ENCODE results near the gene DTX2. TPM values are rescaled to one million over a fixed set of nuclear protein-coding genes. Genes with fewer than 3 reads are reported as not detected.
"Not testable (repeated sequence)": the region's sequence is repeated elsewhere in the genome, so short reads cannot be mapped to it uniquely, and the experiment has no call there.

DTX2 gene
- total RNA-seq, 1 experiment from 2014 or later = 51.7 TPM

- no peaks in the 10 kb centered on the region for H3K9me3 Mint-ChIP-seq (ENCODE audit: low read depth, unreplicated experiment)
- peaks cover 33% of the 10 kb centered on the region for H3K36me3 Mint-ChIP-seq (ENCODE audit: insufficient read depth, unreplicated experiment)
- intact Hi-C loops (cut with micrococcal nuclease; ENCODE audit: unreplicated experiment) = no loop called here
- CTCF ChIA-PET = no interaction called here
- H3K4me3 Mint-ChIP-seq (ENCODE audit: low read depth, unreplicated experiment) = no peak overlapping the region
- H3K4me1 Mint-ChIP-seq (ENCODE audit: low read depth, unreplicated experiment) = peaks cover 6% of the 10 kb centered on the region
- no peaks in the 10 kb centered on the region for H3K27me3 Mint-ChIP-seq (ENCODE audit: unreplicated experiment)
- no peak for DNase-seq
- no TSS peak for BruUV-seq (replicated peaks)
- no peak for TF ChIP-seq CTCF (IDR thresholded peaks at IDR 0.05; ENCODE audit: unreplicated experiment)
- no peak overlapping the region for H3K27ac Mint-ChIP-seq (ENCODE audit: unreplicated experiment)
Measured at GRCh38 chr7:76505168-76506080, 43.9 kb downstream of the DTX2 start.

- Mint-ChIP-seq H3K4me1 (ENCODE audit: low read depth, unreplicated experiment) (peaks cover 6% of the 10 kb centered on the region), H3K4me3 (ENCODE audit: low read depth, unreplicated experiment) (no peak overlapping the region), H3K27me3 (ENCODE audit: unreplicated experiment) (no peaks in the 10 kb centered on the region), H3K27ac (ENCODE audit: unreplicated experiment) (no peak overlapping the region), H3K36me3 (ENCODE audit: insufficient read depth, unreplicated experiment) (peaks cover 33% of the 10 kb centered on the region), H3K9me3 (ENCODE audit: low read depth, unreplicated experiment) (no peaks in the 10 kb centered on the region)
- BruUV-seq (replicated peaks) = no TSS peak
- CTCF ChIA-PET = no interaction called here
- TF ChIP-seq CTCF (IDR thresholded peaks at IDR 0.05; ENCODE audit: unreplicated experiment) = no peak
- intact Hi-C loops (cut with micrococcal nuclease; ENCODE audit: unreplicated experiment) = no loop called here
- no peak for DNase-seq
Measured at GRCh38 chr7:76506081-76506440, 44.6 kb downstream of the DTX2 start.

- H3K27me3 Mint-ChIP-seq (ENCODE audit: unreplicated experiment); H3K27ac Mint-ChIP-seq (ENCODE audit: unreplicated experiment); intact Hi-C loops (cut with micrococcal nuclease; ENCODE audit: unreplicated experiment); H3K4me3 Mint-ChIP-seq (ENCODE audit: low read depth, unreplicated experiment); H3K9me3 Mint-ChIP-seq (ENCODE audit: low read depth, unreplicated experiment); BruUV-seq (replicated peaks); CTCF ChIA-PET; H3K4me1 Mint-ChIP-seq (ENCODE audit: low read depth, unreplicated experiment); DNase-seq: not testable (repeated sequence)
- H3K36me3 Mint-ChIP-seq (ENCODE audit: insufficient read depth, unreplicated experiment) = peaks cover 27% of the 10 kb centered on the region
Measured at GRCh38 chr7:76506643-76507042, 45.1 kb downstream of the DTX2 start.

GRCh38 chr7:76507723-76508406 is 46.4 kb downstream of the DTX2 start:
- no TSS peak for BruUV-seq (replicated peaks)
- H3K36me3 Mint-ChIP-seq (ENCODE audit: insufficient read depth, unreplicated experiment) = peaks cover 23% of the 10 kb centered on the region
- H3K27me3 Mint-ChIP-seq (ENCODE audit: unreplicated experiment) = no peaks in the 10 kb centered on the region
- intact Hi-C loops (cut with micrococcal nuclease; ENCODE audit: unreplicated experiment) = no loop called here
- no peak for TF ChIP-seq CTCF (IDR thresholded peaks at IDR 0.05; ENCODE audit: unreplicated experiment)
- H3K4me1 Mint-ChIP-seq (ENCODE audit: low read depth, unreplicated experiment) = no peaks in the 10 kb centered on the region
- H3K4me3 Mint-ChIP-seq (ENCODE audit: low read depth, unreplicated experiment) = no peak overlapping the region
- DNase-seq = no peak
- CTCF ChIA-PET = no interaction called here
- no peaks in the 10 kb centered on the region for H3K9me3 Mint-ChIP-seq (ENCODE audit: low read depth, unreplicated experiment)
- H3K27ac Mint-ChIP-seq (ENCODE audit: unreplicated experiment) = peak overlapping the region; percentile 70
